ENCODE data around the gene COL4A3.

Gene COL4A3

GRCh38 chr2:227130636-227131035, 33.8 kb upstream of the COL4A3 start:
- TF ChIP-seq, protein P1, sequence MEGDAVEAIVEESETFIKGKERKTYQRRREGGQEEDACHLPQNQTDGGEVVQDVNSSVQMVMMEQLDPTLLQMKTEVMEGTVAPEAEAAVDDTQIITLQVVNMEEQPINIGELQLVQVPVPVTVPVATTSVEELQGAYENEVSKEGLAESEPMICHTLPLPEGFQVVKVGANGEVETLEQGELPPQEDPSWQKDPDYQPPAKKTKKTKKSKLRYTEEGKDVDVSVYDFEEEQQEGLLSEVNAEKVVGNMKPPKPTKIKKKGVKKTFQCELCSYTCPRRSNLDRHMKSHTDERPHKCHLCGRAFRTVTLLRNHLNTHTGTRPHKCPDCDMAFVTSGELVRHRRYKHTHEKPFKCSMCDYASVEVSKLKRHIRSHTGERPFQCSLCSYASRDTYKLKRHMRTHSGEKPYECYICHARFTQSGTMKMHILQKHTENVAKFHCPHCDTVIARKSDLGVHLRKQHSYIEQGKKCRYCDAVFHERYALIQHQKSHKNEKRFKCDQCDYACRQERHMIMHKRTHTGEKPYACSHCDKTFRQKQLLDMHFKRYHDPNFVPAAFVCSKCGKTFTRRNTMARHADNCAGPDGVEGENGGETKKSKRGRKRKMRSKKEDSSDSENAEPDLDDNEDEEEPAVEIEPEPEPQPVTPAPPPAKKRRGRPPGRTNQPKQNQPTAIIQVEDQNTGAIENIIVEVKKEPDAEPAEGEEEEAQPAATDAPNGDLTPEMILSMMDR (IDR thresholded peaks at IDR 0.05; ENCODE audit: low read length): no peak
- TF ChIP-seq EZH2 (IDR thresholded peaks at IDR 0.05; ENCODE audit: borderline replicate concordance, low read length): no peak
- no peaks in the 10 kb centered on the region for H3K9me3 ChIP-seq (ENCODE audit: low read length)
- no peaks in the 10 kb centered on the region for H3K9me2 ChIP-seq (ENCODE audit: low read depth, low read length)
- no peaks in the 10 kb centered on the region; the same call in 1 of the 2 replicates for H3K36me3 ChIP-seq (ENCODE audit: insufficient read depth, low read length)
- H3K4me1 ChIP-seq (ENCODE audit: insufficient read depth, low read length, severe bottlenecking): peaks cover 7% of the 10 kb centered on the region
- no peaks in the 10 kb centered on the region for H3K27me3 ChIP-seq (ENCODE audit: insufficient read depth, low read length)
- no peaks in the 10 kb centered on the region for H4K20me1 ChIP-seq (ENCODE audit: insufficient read depth, low read length)
- H3K4me3 ChIP-seq (ENCODE audit: low read depth, low read length, poor library complexity, severe bottlenecking): no peak overlapping the region
- H3F3A ChIP-seq (ENCODE audit: insufficient read depth, low read length): no peaks in the 10 kb centered on the region
- H2AFZ ChIP-seq (ENCODE audit: low read length): no peak overlapping the region
- no peaks in the 10 kb centered on the region for H3K79me2 ChIP-seq (ENCODE audit: insufficient read depth, low read length)
- H3K9ac ChIP-seq (ENCODE audit: low read length): no peak overlapping the region
- H3K27ac ChIP-seq (ENCODE audit: low read depth, low read length, poor library complexity, severe bottlenecking): no peak overlapping the region
- no peak overlapping the region for H3K4me2 ChIP-seq (ENCODE audit: low read length)

GRCh38 chr2:227132986-227133385, 31.4 kb upstream of the COL4A3 start:
- H3F3A ChIP-seq (ENCODE audit: insufficient read depth, low read length): no peaks in the 10 kb centered on the region
- H2AFZ ChIP-seq (ENCODE audit: low read length): no peak overlapping the region
- H3K27me3 ChIP-seq (ENCODE audit: insufficient read depth, low read length): no peaks in the 10 kb centered on the region
- H3K4me2 ChIP-seq (ENCODE audit: low read length): no peak overlapping the region
- H4K20me1 ChIP-seq (ENCODE audit: insufficient read depth, low read length): no peaks in the 10 kb centered on the region
- no peaks in the 10 kb centered on the region for H3K9me3 ChIP-seq (ENCODE audit: low read length)
- peaks cover 7% of the 10 kb centered on the region for H3K4me1 ChIP-seq (ENCODE audit: insufficient read depth, low read length, severe bottlenecking)
- H3K4me3 ChIP-seq (ENCODE audit: low read depth, low read length, poor library complexity, severe bottlenecking): no peak overlapping the region
- H3K9ac ChIP-seq (ENCODE audit: low read length): no peak overlapping the region
- H3K9me2 ChIP-seq (ENCODE audit: low read depth, low read length): no peaks in the 10 kb centered on the region
- no peaks in the 10 kb centered on the region; the same call in 1 of the 2 replicates for H3K36me3 ChIP-seq (ENCODE audit: insufficient read depth, low read length)
- TF ChIP-seq EZH2 (IDR thresholded peaks at IDR 0.05; ENCODE audit: borderline replicate concordance, low read length): no peak
- TF ChIP-seq, protein P1 (IDR thresholded peaks at IDR 0.05; ENCODE audit: low read length): no peak
- no peak overlapping the region for H3K27ac ChIP-seq (ENCODE audit: low read depth, low read length, poor library complexity, severe bottlenecking)
- no peaks in the 10 kb centered on the region for H3K79me2 ChIP-seq (ENCODE audit: insufficient read depth, low read length)

- H3K9me3 ChIP-seq (ENCODE audit: low read length): no peaks in the 10 kb centered on the region
- no peak overlapping the region for H3K4me2 ChIP-seq (ENCODE audit: low read length)
- H3K4me3 ChIP-seq (ENCODE audit: low read depth, low read length, poor library complexity, severe bottlenecking): no peak overlapping the region
- no peaks in the 10 kb centered on the region for H3F3A ChIP-seq (ENCODE audit: insufficient read depth, low read length)
- peaks cover 7% of the 10 kb centered on the region for H3K4me1 ChIP-seq (ENCODE audit: insufficient read depth, low read length, severe bottlenecking)
- no peaks in the 10 kb centered on the region for H3K9me2 ChIP-seq (ENCODE audit: low read depth, low read length)
- no peaks in the 10 kb centered on the region for H3K79me2 ChIP-seq (ENCODE audit: insufficient read depth, low read length)
- H3K36me3 ChIP-seq (ENCODE audit: insufficient read depth, low read length): no peaks in the 10 kb centered on the region; the same call in 1 of the 2 replicates
- H3K27ac ChIP-seq (ENCODE audit: low read depth, low read length, poor library complexity, severe bottlenecking): no peak overlapping the region
- no peak for TF ChIP-seq EZH2 (IDR thresholded peaks at IDR 0.05; ENCODE audit: borderline replicate concordance, low read length)
- TF ChIP-seq, protein P1 (IDR thresholded peaks at IDR 0.05; ENCODE audit: low read length): no peak
- H3K27me3 ChIP-seq (ENCODE audit: insufficient read depth, low read length): no peaks in the 10 kb centered on the region
- no peaks in the 10 kb centered on the region for H4K20me1 ChIP-seq (ENCODE audit: insufficient read depth, low read length)
- H2AFZ ChIP-seq (ENCODE audit: low read length): no peak overlapping the region
- H3K9ac ChIP-seq (ENCODE audit: low read length): no peak overlapping the region
These were observed 29.8 kb upstream of the COL4A3 start for GRCh38 chr2:227134591-227134990.

Data from OCI-LY1 (cell line).